ENCODE measurements around the gene PYGL. TPM values are rescaled to one million over a fixed set of nuclear protein-coding genes. Genes with fewer than 3 reads are reported as not detected.

The PYGL gene
- total and polyA plus RNA-seq, 2 donors from 2014 or later = 12.3 to 40.3 TPM

- Histone ChIP-seq H3K4me1 (ENCODE audit: control insufficient read depth in 2 of 3, insufficient read depth in 2 of 3, low read depth in 1 of 3, low read length in 3 of 3) (no peaks in the 10 kb centered on the region), H3K4me3 (ENCODE audit: low read length in 3 of 3) (no peak overlapping the region), H3K27ac (ENCODE audit: low read depth in 2 of 2, low read length in 2 of 2) (no peak overlapping the region), H3K9me3 (ENCODE audit: control insufficient read depth in 2 of 3, insufficient read depth in 1 of 3, low read length in 3 of 3) (no peaks in the 10 kb centered on the region), H3K36me3 (ENCODE audit: control insufficient read depth in 2 of 3, insufficient read depth in 3 of 3, low read length in 3 of 3) (no peaks in the 10 kb centered on the region), H3K9ac (ENCODE audit: low read length in 3 of 3) (no peak overlapping the region), H3K27me3 (ENCODE audit: control insufficient read depth, insufficient read depth, low read length) (peaks cover 4% of the 10 kb centered on the region)
- no peak for TF ChIP-seq CTCF (IDR thresholded peaks at IDR 0.05; ENCODE audit: borderline replicate concordance, extremely low read depth, insufficient read depth)
- intact Hi-C loops (cut with DNase I) = no loop called here
- no peak for FAIRE-seq
- no peak for DNase-seq
These were observed 68.8 kb downstream of the PYGL start for GRCh38 chr14:50875359-50876070.

GRCh38 chr14:50874757-50875156 lies 69.5 kb downstream of the PYGL start:
- H3K4me3 ChIP-seq (ENCODE audit: low read length in 3 of 3) = no peak overlapping the region
- no peaks in the 10 kb centered on the region for H3K4me1 ChIP-seq (ENCODE audit: control insufficient read depth in 2 of 3, insufficient read depth in 2 of 3, low read depth in 1 of 3, low read length in 3 of 3)
- FAIRE-seq (no peak), DNase-seq (no peak)
- H3K36me3 ChIP-seq (ENCODE audit: control insufficient read depth in 2 of 3, insufficient read depth in 3 of 3, low read length in 3 of 3) = no peaks in the 10 kb centered on the region
- no peak for TF ChIP-seq CTCF (IDR thresholded peaks at IDR 0.05; ENCODE audit: borderline replicate concordance, extremely low read depth, insufficient read depth)
- intact Hi-C loops (cut with DNase I) = no loop called here
- no peak overlapping the region for H3K27ac ChIP-seq (ENCODE audit: low read depth in 2 of 2, low read length in 2 of 2)
- H3K27me3 ChIP-seq (ENCODE audit: control insufficient read depth, insufficient read depth, low read length) = peaks cover 4% of the 10 kb centered on the region
- H3K9ac ChIP-seq (ENCODE audit: low read length in 3 of 3) = no peak overlapping the region
- H3K9me3 ChIP-seq (ENCODE audit: control insufficient read depth in 2 of 3, insufficient read depth in 1 of 3, low read length in 3 of 3) = no peaks in the 10 kb centered on the region

GRCh38 chr14:50871914-50872732 lies 72.2 kb downstream of the PYGL start, which contains the start of gene ABHD12B:
Gene ABHD12B (plus strand): TSS chr14:50872053. CDS start chr14:50872175, 122 bp downstream.
- DNase-seq (peak in 4 of 5 donors; percentile 26 to 51 (median 46)), FAIRE-seq (no peak)
- H3K4me3 ChIP-seq (ENCODE audit: low read length in 3 of 3) = no peak within 1 kb of the TSS

More at GRCh38 chr14:50871914-50872732, 72.2 kb downstream of the PYGL start, which contains the start of gene ABHD12B:
- no peaks in the 10 kb centered on the region for H3K9me3 ChIP-seq (ENCODE audit: control insufficient read depth in 2 of 3, insufficient read depth in 1 of 3, low read length in 3 of 3)
- no peaks in the 10 kb centered on the region for H3K4me1 ChIP-seq (ENCODE audit: control insufficient read depth in 2 of 3, insufficient read depth in 2 of 3, low read depth in 1 of 3, low read length in 3 of 3)
- H3K27ac ChIP-seq (ENCODE audit: low read depth in 2 of 2, low read length in 2 of 2) = no peak within 1 kb of the TSS
- H3K9ac ChIP-seq (ENCODE audit: low read length in 3 of 3) = no peak within 1 kb of the TSS
- intact Hi-C loops (cut with DNase I) = no loop called here
- no peak for TF ChIP-seq CTCF (IDR thresholded peaks at IDR 0.05; ENCODE audit: borderline replicate concordance, extremely low read depth, insufficient read depth)
- no peaks in the 10 kb centered on the region for H3K36me3 ChIP-seq (ENCODE audit: control insufficient read depth in 2 of 3, insufficient read depth in 3 of 3, low read length in 3 of 3)
- peaks cover 4% of the 10 kb centered on the region for H3K27me3 ChIP-seq (ENCODE audit: control insufficient read depth, insufficient read depth, low read length)

Data from kidney (tissue), 14 donors.